CD14-positive monocyte (primary cell): Measurements from ENCODE around the gene TMCO4. TPM values are rescaled to one million over a fixed set of nuclear protein-coding genes. Genes with fewer than 3 reads are reported as not detected.

Source experiments
- DNase-seq, 3 donors: peaks; one replicate each; pipeline ENCODE4 v3.0.0-alpha.2; 2011 to 2022
- H2AFZ ChIP-seq: 2 replicates; pipeline ENCODE4 v1.6.0; 2012; ENCODE audit warnings: mild to moderate bottlenecking, low read depth, low read length, inconsistent platforms; ENCODE audit not compliant: insufficient read depth, poor library complexity, severe bottlenecking
- H3K27ac ChIP-seq, 2 donors: 1 replicate in 1 of 2; 2 replicates in 1 of 2; pipeline ENCODE4 v1.5.1; 2012 to 2013; ENCODE audit warnings: low read length in 2 of 2, control low read depth in 1 of 2, inconsistent platforms in 1 of 2, low read depth in 1 of 2, mild to moderate bottlenecking in 1 of 2
- H3K27me3 ChIP-seq, 2 donors: one replicate each; pipeline versions ENCODE4 v1.6.0 to v1.6.1; 2011 to 2013; ENCODE audit warnings: low read length in 2 of 2; ENCODE audit not compliant: control insufficient read depth in 2 of 2, insufficient read depth in 2 of 2
- H3K36me3 ChIP-seq, 2 donors: replicated peaks in 1 of 2; 1 replicate in 1 of 2; 2 replicates in 1 of 2; pipeline versions ENCODE4 v1.5.1 to v1.6.1; 2012 to 2013; ENCODE audit warnings: low read length in 2 of 2, control low read depth in 1 of 2, inconsistent platforms in 1 of 2, mild to moderate bottlenecking in 1 of 2; ENCODE audit not compliant: insufficient read depth in 2 of 2, control insufficient read depth in 1 of 2
- H3K4me1 ChIP-seq, 2 donors: 1 replicate in 1 of 2; 2 replicates in 1 of 2; pipeline versions ENCODE4 v1.5.1 to v1.6.1; 2012 to 2013; ENCODE audit warnings: low read length in 2 of 2, control low read depth in 1 of 2, inconsistent platforms in 1 of 2, mild to moderate bottlenecking in 1 of 2, moderate library complexity in 1 of 2; ENCODE audit not compliant: insufficient read depth in 2 of 2, control insufficient read depth in 1 of 2
- H3K4me2 ChIP-seq: replicated peaks from 2 replicates; pipeline ENCODE3; 2012; ENCODE audit warnings: low read length, moderate library complexity, mild to moderate bottlenecking; ENCODE audit not compliant: poor library complexity, severe bottlenecking; ENCODE audit errors: extremely low read depth
- H3K4me3 ChIP-seq, 3 experiments: fragments of 200-600 bp in 1 of 3; sonication (generic) in 1 of 3; replicated peaks in 1 of 3; 1 replicate in 2 of 3; 2 replicates in 1 of 3; pipeline ENCODE4 v1.5.1; 2011 to 2013; ENCODE audit warnings: low read length in 3 of 3, mild to moderate bottlenecking in 3 of 3, control low read depth in 2 of 3, low read depth in 2 of 3, inconsistent platforms in 1 of 3, moderate library complexity in 1 of 3
- H3K79me2 ChIP-seq: 2 replicates; pipeline ENCODE4 v1.6.0; 2012; ENCODE audit warnings: mild to moderate bottlenecking, control low read depth, inconsistent platforms, low read length, moderate library complexity; ENCODE audit not compliant: insufficient read depth
- H3K9ac ChIP-seq: 2 replicates; pipeline ENCODE4 v1.6.0; 2017; ENCODE audit warnings: low read length, mild to moderate bottlenecking; ENCODE audit not compliant: insufficient read depth, poor library complexity, severe bottlenecking
- H3K9me3 ChIP-seq, 2 donors: replicated peaks in 1 of 2; 1 replicate in 1 of 2; 2 replicates in 1 of 2; pipeline versions ENCODE4 v1.5.1 to v1.6.1; 2012 to 2013; ENCODE audit warnings: low read length in 2 of 2, control low read depth in 1 of 2; ENCODE audit not compliant: control insufficient read depth in 1 of 2, insufficient read depth in 1 of 2
- H4K20me1 ChIP-seq: 2 replicates; pipeline ENCODE4 v1.6.0; 2012; ENCODE audit warnings: mild to moderate bottlenecking, low read length, control low read depth, moderate library complexity; ENCODE audit not compliant: insufficient read depth
- H3K27ac Mint-ChIP-seq, 7 donors: one replicate each; pipeline ENCODE4 v1.8.0; 2020; ENCODE audit warnings: mild to moderate bottlenecking in 7 of 7, mixed read lengths in 7 of 7, moderate library complexity in 6 of 7, inconsistent platforms in 2 of 7
- H3K27me3 Mint-ChIP-seq, 3 donors: one replicate each; pipeline ENCODE4 v1.8.0; 2021 to 2022; ENCODE audit warnings: low read depth in 3 of 3, mild to moderate bottlenecking in 3 of 3, mixed read lengths in 3 of 3, moderate library complexity in 3 of 3, inconsistent platforms in 1 of 3
- H3K36me3 Mint-ChIP-seq, 2 donors: one replicate each; pipeline ENCODE4 v1.8.0; 2020; ENCODE audit warnings: mixed read lengths in 2 of 2, inconsistent platforms in 1 of 2, mild to moderate bottlenecking in 1 of 2
- H3K4me1 Mint-ChIP-seq: one replicate; pipeline ENCODE4 v1.8.0; 2020; ENCODE audit warnings: mild to moderate bottlenecking, mixed read lengths
- H3K4me3 Mint-ChIP-seq, 2 donors: one replicate each; pipeline ENCODE4 v1.8.0; 2020; ENCODE audit warnings: mild to moderate bottlenecking in 2 of 2, mixed read lengths in 2 of 2, moderate library complexity in 1 of 2
- H3K9me3 Mint-ChIP-seq, 7 donors: one replicate each; pipeline ENCODE4 v1.8.0; 2020 to 2022; ENCODE audit warnings: mixed read lengths in 7 of 7, mild to moderate bottlenecking in 6 of 7, moderate library complexity in 6 of 7, inconsistent platforms in 2 of 7
- CTCF ChIP-seq: fragments of 200-600 bp; IDR thresholded peaks from one replicate; pipeline ENCODE4 v1.8.0; 2022; ENCODE audit warnings: antibody characterized with exemption, mild to moderate bottlenecking
- WGBS: methylation state at CpG from one replicate; pipeline ENCODE4 v1.1.5; 2013; ENCODE audit warnings: missing lambda C conversion rate; ENCODE audit not compliant: insufficient coverage; 5-methylcytosine and 5-hydroxymethylcytosine counted together
- intact Hi-C, 2 donors: fragments of 100-400 bp; cut with micrococcal nuclease; formaldehyde crosslinking; loops; one replicate each; pipeline versions ENCODE4 v1.15.0 to v1.15.1; 2023
- polyA plus RNA-seq, 3 donors: library from polyadenylated mRNA; depleted of rRNA in 1 of 3; unstranded in 2 of 3; stranded (reverse) in 1 of 3; fragments of 300-500 nt in 2 of 3; fragments of >200 nt in 1 of 3; fragmentation: Illumina TruSeq in 2 of 3; gene quantifications; 1 replicate in 2 of 3; 2 replicates in 1 of 3; pipeline ENCODE4 v1.2.3, GENCODE V29; 2012 to 2021

TMCO4 gene
- polyA plus RNA-seq, 3 donors, result 6.9 to 10.1 (median 7.9) TPM

GRCh38 chr1:19814244-19814661 lies 14.5 kb upstream of the TMCO4 start:
- DNase-seq, result no peak
- Histone ChIP-seq H3K9me3 (no peaks in the 10 kb centered on the region), H3K79me2 (no peaks in the 10 kb centered on the region), H3K4me2 (no peak overlapping the region), H4K20me1 (no peaks in the 10 kb centered on the region), H3K4me3 (no peak overlapping the region), H3K27me3 (no peaks in the 10 kb centered on the region), H3K9ac (no peak overlapping the region), H3K36me3 (no peaks in the 10 kb centered on the region), H3K4me1 (no peaks in the 10 kb centered on the region), H2AFZ (no peak overlapping the region), H3K27ac (no peak overlapping the region)
- no peak for TF ChIP-seq CTCF
- Mint-ChIP-seq H3K36me3 (no peaks in the 10 kb centered on the region), H3K4me1 (no peaks in the 10 kb centered on the region), H3K27ac (no peak overlapping the region), H3K4me3 (no peak overlapping the region), H3K9me3 (peaks cover 0 to 2% (median 0%) of the 10 kb centered on the region in 7 donors), H3K27me3 (peaks cover 3 to 12% (median 9%) of the 10 kb centered on the region in 3 donors)
- WGBS, result 99% methylated on average over 8 of the region's 15 CpGs
- intact Hi-C loops, result no loop called here

- Mint-ChIP-seq H3K4me1 (no peaks in the 10 kb centered on the region), H3K36me3 (no peaks in the 10 kb centered on the region), H3K4me3 (no peak overlapping the region), H3K27ac (no peak overlapping the region), H3K9me3 (peaks cover 0 to 2% (median 0%) of the 10 kb centered on the region in 7 donors), H3K27me3 (peaks cover 4 to 12% (median 8%) of the 10 kb centered on the region in 3 donors)
- intact Hi-C loops, result no loop called here
- no peaks in the 10 kb centered on the region for H3K79me2 ChIP-seq
- no peaks in the 10 kb centered on the region for H3K4me1 ChIP-seq
- WGBS, result 92% methylated on average over 3 of the region's 4 CpGs
- no peak overlapping the region for H3K9ac ChIP-seq
- H3K27me3 ChIP-seq, result no peaks in the 10 kb centered on the region
- no peaks in the 10 kb centered on the region for H3K36me3 ChIP-seq
- no peaks in the 10 kb centered on the region for H4K20me1 ChIP-seq
- H3K9me3 ChIP-seq, result no peaks in the 10 kb centered on the region
- H3K4me2 ChIP-seq, result no peak overlapping the region
- no peak overlapping the region for H3K27ac ChIP-seq
- TF ChIP-seq CTCF, result no peak
- no peak overlapping the region for H2AFZ ChIP-seq
- no peak for DNase-seq
- H3K4me3 ChIP-seq, result no peak overlapping the region
Measured at GRCh38 chr1:19813643-19813960, 13.9 kb upstream of the TMCO4 start.
